ENCODE data around the gene RHOF. TPM values are rescaled to one million over a fixed set of nuclear protein-coding genes. Genes with fewer than 3 reads are reported as not detected.

Gene RHOF, protein sequence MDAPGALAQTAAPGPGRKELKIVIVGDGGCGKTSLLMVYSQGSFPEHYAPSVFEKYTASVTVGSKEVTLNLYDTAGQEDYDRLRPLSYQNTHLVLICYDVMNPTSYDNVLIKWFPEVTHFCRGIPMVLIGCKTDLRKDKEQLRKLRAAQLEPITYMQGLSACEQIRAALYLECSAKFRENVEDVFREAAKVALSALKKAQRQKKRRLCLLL
- total RNA-seq: 10 to 100 TPM in 3 of 4 donors, 1 to 10 TPM in 1; 9.4 to 15.7 (median 12.1) TPM

DNA sequence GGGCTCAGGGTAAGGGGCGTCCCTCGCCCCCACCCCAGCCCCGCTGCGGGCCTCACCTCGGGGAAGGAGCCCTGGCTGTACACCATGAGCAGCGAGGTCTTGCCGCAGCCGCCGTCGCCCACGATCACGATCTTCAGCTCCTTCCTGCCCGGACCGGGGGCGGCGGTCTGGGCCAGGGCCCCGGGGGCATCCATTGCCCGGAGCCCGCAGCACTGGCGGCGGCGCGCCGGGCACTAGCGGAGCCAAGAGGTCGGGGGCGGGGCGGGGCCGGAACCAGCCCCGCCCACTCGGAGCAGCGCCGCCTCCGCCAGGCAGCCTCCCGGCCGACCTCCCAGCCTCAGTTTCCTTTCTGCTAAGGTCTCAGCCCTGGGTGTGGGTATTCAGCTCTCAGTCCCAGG lies at the start of gene RHOF:
RHOF (minus strand) TSS at position 249 of the 398 bp plus-strand sequence; CDS start at position 194, 55 bp downstream.
- peak within 1 kb of the TSS; percentile 32 to 60 for H3K4me3 ChIP-seq
- no CpG with 5 or more reads among the region's 36 CpGs for WGBS, 2 donors (ENCODE audit: low coverage in 1 of 2)
- no peaks in the 10 kb centered on the region for H3K27me3 ChIP-seq
- no peak for ATAC-seq
- TF ChIP-seq EP300 (IDR thresholded peaks at IDR 0.05) (no peak), POLR2A (IDR thresholded peaks at IDR 0.05) (peak; percentile 19 to 22)
- no peaks in the 10 kb centered on the region for H3K9me3 ChIP-seq
- peaks cover 0 to 13% of the 10 kb centered on the region in 2 donors for H3K36me3 ChIP-seq
- peaks cover 6 to 75% (median 45%) of the 10 kb centered on the region in 3 donors for H3K4me1 ChIP-seq
- peak within 1 kb of the TSS; percentile 60 to 100 (median 100) for H3K27ac ChIP-seq

DNA sequence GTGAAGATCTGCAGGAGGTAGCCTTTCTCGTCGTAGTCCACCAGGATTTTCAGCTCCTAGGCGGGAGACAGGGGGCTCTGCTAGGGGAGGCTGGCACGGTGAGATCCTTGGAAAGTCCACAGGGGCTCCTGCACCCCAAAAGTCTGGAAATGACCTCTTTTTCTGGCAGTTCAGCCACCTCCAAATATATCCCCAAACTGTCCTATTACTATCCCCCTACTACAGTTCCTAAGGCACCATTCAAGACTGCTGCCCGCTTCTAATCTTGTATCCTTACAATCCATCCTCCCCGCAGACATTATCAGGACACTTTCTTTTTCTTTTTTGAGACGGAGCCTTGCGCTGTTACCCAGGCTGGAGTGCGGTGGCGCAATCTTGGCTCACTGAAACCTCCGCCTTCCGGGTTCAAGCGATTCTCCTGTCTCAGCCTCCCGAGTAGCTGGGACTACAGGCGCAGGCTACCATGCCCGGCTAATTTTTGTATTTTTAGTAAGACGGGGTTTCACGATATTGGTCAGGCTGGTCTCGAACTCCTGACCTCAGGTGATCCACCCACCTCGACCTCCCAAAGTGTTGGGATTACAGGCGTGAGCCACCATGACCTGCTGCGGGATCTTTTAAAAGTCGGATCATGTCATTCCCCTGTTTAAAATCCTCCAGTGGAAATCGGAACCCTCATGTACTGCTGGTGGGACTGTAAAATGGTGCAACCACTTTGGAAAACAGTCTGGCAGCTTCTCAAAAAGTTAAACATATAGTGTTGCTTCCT lies 46.7 kb upstream of the RHOF start:
- no peak for ATAC-seq
- H3K4me1 ChIP-seq: peaks cover 0 to 15% (median 0%) of the 10 kb centered on the region in 3 donors
- no peaks in the 10 kb centered on the region for H3K36me3 ChIP-seq
- no peaks in the 10 kb centered on the region for H3K27me3 ChIP-seq
- no peaks in the 10 kb centered on the region for H3K9me3 ChIP-seq
- H3K27ac ChIP-seq: peak overlapping the region in 3 of 4 donors; percentile 75 to 78 (median 77)
- TF ChIP-seq EP300 (IDR thresholded peaks at IDR 0.05) (no peak), POLR2AphosphoS5 (IDR thresholded peaks at IDR 0.05) (no peak), POLR2A (IDR thresholded peaks at IDR 0.05) (no peak)
- TF ChIP-seq, protein P1, sequence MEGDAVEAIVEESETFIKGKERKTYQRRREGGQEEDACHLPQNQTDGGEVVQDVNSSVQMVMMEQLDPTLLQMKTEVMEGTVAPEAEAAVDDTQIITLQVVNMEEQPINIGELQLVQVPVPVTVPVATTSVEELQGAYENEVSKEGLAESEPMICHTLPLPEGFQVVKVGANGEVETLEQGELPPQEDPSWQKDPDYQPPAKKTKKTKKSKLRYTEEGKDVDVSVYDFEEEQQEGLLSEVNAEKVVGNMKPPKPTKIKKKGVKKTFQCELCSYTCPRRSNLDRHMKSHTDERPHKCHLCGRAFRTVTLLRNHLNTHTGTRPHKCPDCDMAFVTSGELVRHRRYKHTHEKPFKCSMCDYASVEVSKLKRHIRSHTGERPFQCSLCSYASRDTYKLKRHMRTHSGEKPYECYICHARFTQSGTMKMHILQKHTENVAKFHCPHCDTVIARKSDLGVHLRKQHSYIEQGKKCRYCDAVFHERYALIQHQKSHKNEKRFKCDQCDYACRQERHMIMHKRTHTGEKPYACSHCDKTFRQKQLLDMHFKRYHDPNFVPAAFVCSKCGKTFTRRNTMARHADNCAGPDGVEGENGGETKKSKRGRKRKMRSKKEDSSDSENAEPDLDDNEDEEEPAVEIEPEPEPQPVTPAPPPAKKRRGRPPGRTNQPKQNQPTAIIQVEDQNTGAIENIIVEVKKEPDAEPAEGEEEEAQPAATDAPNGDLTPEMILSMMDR (IDR thresholded peaks at IDR 0.05): no peak
- peak overlapping the region; percentile 38 to 61 for H3K4me3 ChIP-seq
- 83 to 87% methylated on average over 3 to 14 of the region's 24 CpGs for WGBS, 2 donors (ENCODE audit: low coverage in 1 of 2)

DNA sequence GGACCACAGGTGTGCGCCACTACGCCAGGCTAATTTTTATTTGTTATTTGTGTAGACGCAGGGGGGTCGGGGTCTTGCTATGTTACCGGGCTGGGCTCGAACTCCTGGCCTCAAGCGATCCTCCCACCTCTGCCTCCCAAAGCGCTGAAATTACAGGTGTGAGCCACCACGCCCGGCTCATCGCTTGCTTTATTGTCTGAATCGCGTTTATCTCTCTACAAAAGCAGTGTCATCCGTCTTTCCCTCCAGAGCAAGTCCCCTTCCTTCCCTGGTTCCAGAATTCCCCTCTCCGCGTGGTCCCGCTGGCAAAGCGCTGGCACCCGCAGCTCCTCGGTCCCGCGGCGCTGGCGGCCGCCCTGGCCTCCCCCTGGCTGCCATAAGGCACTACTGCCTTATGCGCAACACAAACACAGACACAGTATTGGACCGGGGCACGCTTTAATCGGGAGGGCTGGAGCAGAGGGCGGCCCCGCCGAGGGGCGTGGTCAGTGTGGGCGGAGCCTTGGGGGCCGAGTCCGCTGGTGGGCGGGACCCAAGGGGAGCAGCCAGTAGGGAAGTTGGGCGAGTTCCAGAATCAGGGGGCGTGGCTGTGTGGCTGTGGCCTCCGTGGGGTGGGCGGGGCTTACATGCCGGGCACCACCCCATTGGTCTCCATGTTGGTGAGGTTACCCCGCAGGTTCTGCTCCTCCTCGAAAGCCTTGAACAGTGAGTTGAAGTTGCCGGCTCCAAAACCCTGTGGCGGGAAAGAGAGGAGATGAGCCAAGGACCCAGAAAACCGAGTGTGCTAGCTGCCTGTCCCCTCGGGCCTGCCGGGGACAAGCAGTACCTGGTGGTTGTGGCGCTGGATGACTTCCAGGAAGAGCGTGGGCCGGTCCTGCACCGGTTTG lies 45.9 kb upstream of the RHOF start:
- no peaks in the 10 kb centered on the region for H3K27me3 ChIP-seq
- peak; percentile 99 for ATAC-seq
- H3K36me3 ChIP-seq: no peaks in the 10 kb centered on the region
- WGBS, 2 donors (ENCODE audit: low coverage in 1 of 2): 24% methylated on average over 26 of the region's 53 CpGs; no CpG with 5 or more reads in 1 of the 2 donors
- H3K4me1 ChIP-seq: peaks cover 0 to 15% (median 0%) of the 10 kb centered on the region in 3 donors
- H3K9me3 ChIP-seq: no peaks in the 10 kb centered on the region
- peak overlapping the region in 3 of 4 donors; percentile 75 to 78 (median 77) for H3K27ac ChIP-seq
- peak overlapping the region; percentile 38 to 61 for H3K4me3 ChIP-seq
- TF ChIP-seq POLR2AphosphoS5 (IDR thresholded peaks at IDR 0.05) (peak; percentile 27), EP300 (IDR thresholded peaks at IDR 0.05) (no peak), POLR2A (IDR thresholded peaks at IDR 0.05) (peak; percentile 9 to 23)
- TF ChIP-seq, protein P1 (IDR thresholded peaks at IDR 0.05): peak in 3 of 4 experiments; percentile 67 to 74 (median 70)

DNA sequence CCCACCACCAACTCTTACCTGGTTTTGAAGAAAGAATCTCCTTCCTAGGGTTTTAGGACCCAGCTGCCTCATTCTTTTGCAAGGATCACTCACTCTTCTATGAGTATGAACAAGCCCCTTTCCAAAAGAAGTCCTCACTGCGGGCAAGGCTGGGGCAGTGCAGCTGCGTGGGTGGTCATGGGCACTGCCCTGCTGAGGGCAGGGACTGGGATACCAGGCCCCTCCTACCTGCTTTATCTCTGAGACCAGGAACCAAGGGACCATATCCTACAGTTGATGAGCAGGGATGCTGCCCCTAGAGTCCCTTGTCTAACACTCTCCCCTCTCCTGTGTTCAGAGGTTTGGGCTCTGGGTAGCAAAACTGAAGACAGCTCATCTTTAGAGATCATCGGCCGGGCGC lies 44.6 kb upstream of the RHOF start:
- Histone ChIP-seq H3K27ac (no peak overlapping the region), H3K9me3 (no peaks in the 10 kb centered on the region), H3K27me3 (no peaks in the 10 kb centered on the region), H3K4me1 (peaks cover 0 to 15% (median 0%) of the 10 kb centered on the region in 3 donors), H3K36me3 (no peaks in the 10 kb centered on the region), H3K4me3 (no peak overlapping the region)
- no peak for TF ChIP-seq EP300 (IDR thresholded peaks at IDR 0.05)
- no peak for ATAC-seq
- 77% methylated on average over 2 of the region's 5 CpGs; no CpG with 5 or more reads in 1 of the 2 donors for WGBS, 2 donors (ENCODE audit: low coverage in 1 of 2)

DNA sequence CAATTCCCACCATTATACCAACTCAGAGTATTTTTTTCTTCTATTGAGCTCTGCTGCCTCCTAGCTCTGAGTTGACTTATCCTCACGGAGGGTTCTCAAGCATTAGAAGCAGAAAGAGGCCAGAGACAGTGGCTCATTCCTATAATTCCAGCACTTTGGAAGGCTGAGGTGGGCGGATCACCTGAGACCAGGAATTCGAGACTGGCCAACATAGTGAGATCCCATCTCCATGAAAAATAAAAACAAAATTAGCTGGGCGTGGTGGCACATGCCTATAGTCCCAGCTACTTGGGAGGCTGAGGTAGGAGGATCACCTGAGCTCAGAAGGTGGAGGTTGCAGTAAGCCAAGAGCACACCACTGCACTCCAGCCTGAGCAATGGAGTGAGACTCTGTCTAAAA lies 44.2 kb upstream of the RHOF start:
- WGBS, 2 donors (ENCODE audit: low coverage in 1 of 2): no CpG with 5 or more reads among the region's 4 CpGs
- ATAC-seq: no peak
- Histone ChIP-seq H3K27ac (no peak overlapping the region), H3K9me3 (no peaks in the 10 kb centered on the region), H3K4me3 (no peak overlapping the region), H3K4me1 (peaks cover 0 to 15% (median 0%) of the 10 kb centered on the region in 3 donors), H3K27me3 (no peaks in the 10 kb centered on the region), H3K36me3 (peaks cover 0 to 4% of the 10 kb centered on the region in 2 donors)
- TF ChIP-seq, protein P1 (IDR thresholded peaks at IDR 0.05): peak in 1 of 4 experiments; percentile 4
- TF ChIP-seq POLR2A (IDR thresholded peaks at IDR 0.05): no peak

Data from gastroesophageal sphincter (tissue), 4 donors.